Kidney capillary endothelial cell (primary cell): ENCODE measurements around the gene SYNPO2L.
"Not testable (repeated sequence)": the region's sequence is repeated elsewhere in the genome, so short reads cannot be mapped to it uniquely, and the experiment has no call there.

Experiments
- DNase-seq: peaks from one replicate; pipeline ENCODE4 v3.0.0-alpha.2; 2018; ENCODE audit warnings: low spot score

Gene SYNPO2L

GRCh38 chr10:73655990-73656298 is at the start of gene SYNPO2L:
Gene SYNPO2L (minus strand): TSS chr10:73656029. CDS start chr10:73655922, 107 bp downstream.
- no peak for DNase-seq

- DNase-seq, result not testable (repeated sequence)
These were observed 48.1 kb upstream of the SYNPO2L start for GRCh38 chr10:73703924-73704323.

- not testable (repeated sequence) for DNase-seq
These were observed 43.0 kb upstream of the SYNPO2L start for GRCh38 chr10:73698819-73699218.

- DNase-seq, result not testable (repeated sequence)
These were observed 41.9 kb upstream of the SYNPO2L start, which contains the start of gene AGAP5 for GRCh38 chr10:73697675-73698159. Gene AGAP5 (minus strand): TSS chr10:73698109. CDS start chr10:73697755, 354 bp downstream.

- not testable (repeated sequence) for DNase-seq
These were observed 39.5 kb upstream of the SYNPO2L start for GRCh38 chr10:73695302-73695701.

GRCh38 chr10:73690755-73691154 is 34.9 kb upstream of the SYNPO2L start:
- DNase-seq, result not testable (repeated sequence)

- not testable (repeated sequence) for DNase-seq
These were observed 33.8 kb upstream of the SYNPO2L start for GRCh38 chr10:73689596-73689995.

GRCh38 chr10:73687641-73688040 is 31.8 kb upstream of the SYNPO2L start:
- DNase-seq, result not testable (repeated sequence)

GRCh38 chr10:73674546-73674945 is 18.7 kb upstream of the SYNPO2L start:
- DNase-seq, result not testable (repeated sequence)

GRCh38 chr10:73668378-73668777 is 12.5 kb upstream of the SYNPO2L start:
- DNase-seq, result not testable (repeated sequence)

GRCh38 chr10:73666153-73666809 is 10.5 kb upstream of the SYNPO2L start:
- DNase-seq, result not testable (repeated sequence)

- not testable (repeated sequence) for DNase-seq
These were observed 9.8 kb upstream of the SYNPO2L start for GRCh38 chr10:73665581-73665980.

GRCh38 chr10:73664156-73665040 is 8.6 kb upstream of the SYNPO2L start:
- DNase-seq, result not testable (repeated sequence)

GRCh38 chr10:73663621-73664020 is 7.8 kb upstream of the SYNPO2L start:
- DNase-seq, result not testable (repeated sequence)

- not testable (repeated sequence) for DNase-seq
These were observed 6.9 kb upstream of the SYNPO2L start for GRCh38 chr10:73662705-73663104.

- no peak for DNase-seq
These were observed 406 bp downstream of the SYNPO2L start for GRCh38 chr10:73655257-73655989.

- no peak for DNase-seq
These were observed 2.1 kb downstream of the SYNPO2L start for GRCh38 chr10:73653701-73654100.

GRCh38 chr10:73653195-73653594 is 2.6 kb downstream of the SYNPO2L start:
- no peak for DNase-seq

- no peak for DNase-seq
These were observed 5.1 kb downstream of the SYNPO2L start for GRCh38 chr10:73650537-73651331.

GRCh38 chr10:73649876-73650536 is 5.8 kb downstream of the SYNPO2L start:
- no peak for DNase-seq
